Keratinocyte (primary cell): ENCODE measurements around the gene CCDC88B.
"Not testable (repeated sequence)": the region's sequence is repeated elsewhere in the genome, so short reads cannot be mapped to it uniquely, and the experiment has no call there.

ENCODE experiments used
- CTCF ChIP-seq, 3 experiments: IDR thresholded peaks in 1 of 3; conservative IDR thresholded peaks in 1 of 3; optimal IDR thresholded peaks in 1 of 3; 2 replicates in 2 of 3; 3 replicates in 1 of 3; pipeline versions ENCODE3 to v1.5.1; 2011; ENCODE audit warnings: low read length in 3 of 3, mild to moderate bottlenecking in 3 of 3, moderate library complexity in 2 of 3, control low read depth in 1 of 3, inconsistent platforms in 1 of 3; ENCODE audit not compliant: insufficient read depth in 2 of 3; ENCODE audit errors: extremely low read depth in 1 of 3
- EZH2 ChIP-seq: IDR thresholded peaks from one replicate; pipeline ENCODE4 v1.6.1; 2012; ENCODE audit warnings: inconsistent platforms, mild to moderate bottlenecking, low read length, moderate library complexity

GRCh38 chr11:64323984-64324383 is 16.0 kb upstream of the CCDC88B start:
- TF ChIP-seq CTCF (optimal IDR thresholded peaks at IDR 0.05 in 1 of 3, IDR thresholded peaks at IDR 0.05 in 1 of 3, conservative IDR thresholded peaks at IDR 0.05 in 1 of 3; ENCODE audit: extremely low read depth in 1 of 3, insufficient read depth in 2 of 3, low read length in 3 of 3); EZH2: not testable (repeated sequence)
